ENCODE measurements around the gene OXLD1.
"Not testable (repeated sequence)": the region's sequence is repeated elsewhere in the genome, so short reads cannot be mapped to it uniquely, and the experiment has no call there.

OXLD1 gene

GRCh38 chr17:81682565-81683207, 16.3 kb upstream of the OXLD1 start:
- peak overlapping the region; percentile 89 to 92 for H3K4me3 ChIP-seq (ENCODE audit: low read depth in 1 of 2, low read length in 2 of 2)
- H3K9ac ChIP-seq (ENCODE audit: low read depth in 1 of 2, low read length in 2 of 2), result peak overlapping the region; percentile 83 to 85
- no peaks in the 10 kb centered on the region for H3K9me3 ChIP-seq (ENCODE audit: control insufficient read depth in 1 of 2, low read length in 2 of 2)
- no peak overlapping the region for H3K27ac ChIP-seq (ENCODE audit: low read depth, low read length)
- H3K36me3 ChIP-seq (ENCODE audit: control insufficient read depth in 1 of 2, insufficient read depth in 2 of 2, low read length in 2 of 2), result peaks cover 23 to 26% of the 10 kb centered on the region in 2 donors
- H3K27me3 ChIP-seq (ENCODE audit: control insufficient read depth in 1 of 2, insufficient read depth in 2 of 2, low read length in 2 of 2), result no peaks in the 10 kb centered on the region
- peaks cover 14 to 23% of the 10 kb centered on the region in 2 donors for H3K4me1 ChIP-seq (ENCODE audit: control insufficient read depth in 1 of 2, insufficient read depth in 2 of 2, low read length in 2 of 2)

- Histone ChIP-seq H3K4me3 (ENCODE audit: low read depth in 1 of 2, low read length in 2 of 2) (no peak overlapping the region), H3K9me3 (ENCODE audit: control insufficient read depth in 1 of 2, low read length in 2 of 2) (no peaks in the 10 kb centered on the region), H3K9ac (ENCODE audit: low read depth in 1 of 2, low read length in 2 of 2) (no peak overlapping the region), H3K4me1 (ENCODE audit: control insufficient read depth in 1 of 2, insufficient read depth in 2 of 2, low read length in 2 of 2) (peaks cover 14 to 23% of the 10 kb centered on the region in 2 donors), H3K27me3 (ENCODE audit: control insufficient read depth in 1 of 2, insufficient read depth in 2 of 2, low read length in 2 of 2) (no peaks in the 10 kb centered on the region), H3K36me3 (ENCODE audit: control insufficient read depth in 1 of 2, insufficient read depth in 2 of 2, low read length in 2 of 2) (peaks cover 14 to 16% of the 10 kb centered on the region in 2 donors), H3K27ac (ENCODE audit: low read depth, low read length) (no peak overlapping the region)
Measured at GRCh38 chr17:81681672-81682071, 15.3 kb upstream of the OXLD1 start.

GRCh38 chr17:81680150-81680549, 13.7 kb upstream of the OXLD1 start:
- Histone ChIP-seq H3K9ac (ENCODE audit: low read depth in 1 of 2, low read length in 2 of 2) (no peak overlapping the region), H3K4me1 (ENCODE audit: control insufficient read depth in 1 of 2, insufficient read depth in 2 of 2, low read length in 2 of 2) (peaks cover 8 to 18% of the 10 kb centered on the region in 2 donors), H3K27ac (ENCODE audit: low read depth, low read length) (no peak overlapping the region), H3K36me3 (ENCODE audit: control insufficient read depth in 1 of 2, insufficient read depth in 2 of 2, low read length in 2 of 2) (peaks cover 3 to 4% of the 10 kb centered on the region in 2 donors), H3K9me3 (ENCODE audit: control insufficient read depth in 1 of 2, low read length in 2 of 2) (no peaks in the 10 kb centered on the region), H3K4me3 (ENCODE audit: low read depth in 1 of 2, low read length in 2 of 2) (no peak overlapping the region), H3K27me3 (ENCODE audit: control insufficient read depth in 1 of 2, insufficient read depth in 2 of 2, low read length in 2 of 2) (no peaks in the 10 kb centered on the region)

GRCh38 chr17:81676906-81677305, 10.5 kb upstream of the OXLD1 start:
- Histone ChIP-seq H3K27ac (ENCODE audit: low read depth, low read length) (no peak overlapping the region), H3K4me3 (ENCODE audit: low read depth in 1 of 2, low read length in 2 of 2) (no peak overlapping the region), H3K9ac (ENCODE audit: low read depth in 1 of 2, low read length in 2 of 2) (no peak overlapping the region), H3K9me3 (ENCODE audit: control insufficient read depth in 1 of 2, low read length in 2 of 2) (no peaks in the 10 kb centered on the region), H3K36me3 (ENCODE audit: control insufficient read depth in 1 of 2, insufficient read depth in 2 of 2, low read length in 2 of 2) (peaks cover 6 to 30% of the 10 kb centered on the region in 2 donors), H3K27me3 (ENCODE audit: control insufficient read depth in 1 of 2, insufficient read depth in 2 of 2, low read length in 2 of 2) (no peaks in the 10 kb centered on the region), H3K4me1 (ENCODE audit: control insufficient read depth in 1 of 2, insufficient read depth in 2 of 2, low read length in 2 of 2) (no peaks in the 10 kb centered on the region)

GRCh38 chr17:81675515-81676221, 9.3 kb upstream of the OXLD1 start:
- not testable (repeated sequence) for H3K27ac ChIP-seq (ENCODE audit: low read depth, low read length); H3K4me1 ChIP-seq (ENCODE audit: control insufficient read depth in 1 of 2, insufficient read depth in 2 of 2, low read length in 2 of 2); H3K27me3 ChIP-seq (ENCODE audit: control insufficient read depth in 1 of 2, insufficient read depth in 2 of 2, low read length in 2 of 2); H3K4me3 ChIP-seq (ENCODE audit: low read depth in 1 of 2, low read length in 2 of 2); H3K9ac ChIP-seq (ENCODE audit: low read depth in 1 of 2, low read length in 2 of 2); H3K9me3 ChIP-seq (ENCODE audit: control insufficient read depth in 1 of 2, low read length in 2 of 2)
- peaks cover 15 to 36% of the 10 kb centered on the region in 2 donors for H3K36me3 ChIP-seq (ENCODE audit: control insufficient read depth in 1 of 2, insufficient read depth in 2 of 2, low read length in 2 of 2)

- Histone ChIP-seq H3K9ac (ENCODE audit: low read depth in 1 of 2, low read length in 2 of 2) (no peak overlapping the region), H3K27me3 (ENCODE audit: control insufficient read depth in 1 of 2, insufficient read depth in 2 of 2, low read length in 2 of 2) (no peaks in the 10 kb centered on the region), H3K9me3 (ENCODE audit: control insufficient read depth in 1 of 2, low read length in 2 of 2) (no peaks in the 10 kb centered on the region), H3K4me1 (ENCODE audit: control insufficient read depth in 1 of 2, insufficient read depth in 2 of 2, low read length in 2 of 2) (no peaks in the 10 kb centered on the region), H3K36me3 (ENCODE audit: control insufficient read depth in 1 of 2, insufficient read depth in 2 of 2, low read length in 2 of 2) (peaks cover 12 to 51% of the 10 kb centered on the region in 2 donors), H3K27ac (ENCODE audit: low read depth, low read length) (no peak overlapping the region), H3K4me3 (ENCODE audit: low read depth in 1 of 2, low read length in 2 of 2) (no peak overlapping the region)
Measured at GRCh38 chr17:81673561-81674258, 7.3 kb upstream of the OXLD1 start.

- no peaks in the 10 kb centered on the region for H3K27me3 ChIP-seq (ENCODE audit: control insufficient read depth in 1 of 2, insufficient read depth in 2 of 2, low read length in 2 of 2)
- peaks cover 12 to 55% of the 10 kb centered on the region in 2 donors for H3K36me3 ChIP-seq (ENCODE audit: control insufficient read depth in 1 of 2, insufficient read depth in 2 of 2, low read length in 2 of 2)
- H3K4me1 ChIP-seq (ENCODE audit: control insufficient read depth in 1 of 2, insufficient read depth in 2 of 2, low read length in 2 of 2), result peaks cover 0 to under 1% of the 10 kb centered on the region in 2 donors
- no peaks in the 10 kb centered on the region for H3K9me3 ChIP-seq (ENCODE audit: control insufficient read depth in 1 of 2, low read length in 2 of 2)
- no peak overlapping the region for H3K27ac ChIP-seq (ENCODE audit: low read depth, low read length)
- no peak overlapping the region for H3K9ac ChIP-seq (ENCODE audit: low read depth in 1 of 2, low read length in 2 of 2)
- no peak overlapping the region for H3K4me3 ChIP-seq (ENCODE audit: low read depth in 1 of 2, low read length in 2 of 2)
Measured at GRCh38 chr17:81672954-81673353, 6.5 kb upstream of the OXLD1 start.

- H3K27me3 ChIP-seq (ENCODE audit: control insufficient read depth in 1 of 2, insufficient read depth in 2 of 2, low read length in 2 of 2), result no peaks in the 10 kb centered on the region
- peaks cover 3 to 5% of the 10 kb centered on the region in 2 donors for H3K4me1 ChIP-seq (ENCODE audit: control insufficient read depth in 1 of 2, insufficient read depth in 2 of 2, low read length in 2 of 2)
- peaks cover 12 to 55% of the 10 kb centered on the region in 2 donors for H3K36me3 ChIP-seq (ENCODE audit: control insufficient read depth in 1 of 2, insufficient read depth in 2 of 2, low read length in 2 of 2)
- H3K9ac ChIP-seq (ENCODE audit: low read depth in 1 of 2, low read length in 2 of 2), result no peak overlapping the region
- no peak overlapping the region for H3K4me3 ChIP-seq (ENCODE audit: low read depth in 1 of 2, low read length in 2 of 2)
- H3K27ac ChIP-seq (ENCODE audit: low read depth, low read length), result no peak overlapping the region
- no peaks in the 10 kb centered on the region for H3K9me3 ChIP-seq (ENCODE audit: control insufficient read depth in 1 of 2, low read length in 2 of 2)
Measured at GRCh38 chr17:81672504-81672903, 6.1 kb upstream of the OXLD1 start.

GRCh38 chr17:81667754-81668153, 1.3 kb upstream of the OXLD1 start:
- no peaks in the 10 kb centered on the region for H3K9me3 ChIP-seq (ENCODE audit: control insufficient read depth in 1 of 2, low read length in 2 of 2)
- H3K27ac ChIP-seq (ENCODE audit: low read depth, low read length), result no peak overlapping the region
- no peaks in the 10 kb centered on the region for H3K27me3 ChIP-seq (ENCODE audit: control insufficient read depth in 1 of 2, insufficient read depth in 2 of 2, low read length in 2 of 2)
- H3K4me1 ChIP-seq (ENCODE audit: control insufficient read depth in 1 of 2, insufficient read depth in 2 of 2, low read length in 2 of 2), result peaks cover 14 to 16% of the 10 kb centered on the region in 2 donors
- H3K36me3 ChIP-seq (ENCODE audit: control insufficient read depth in 1 of 2, insufficient read depth in 2 of 2, low read length in 2 of 2), result peaks cover 12 to 48% of the 10 kb centered on the region in 2 donors
- H3K9ac ChIP-seq (ENCODE audit: low read depth in 1 of 2, low read length in 2 of 2), result peak overlapping the region in 1 of 2 donors; percentile 7
- no peak overlapping the region for H3K4me3 ChIP-seq (ENCODE audit: low read depth in 1 of 2, low read length in 2 of 2)

- H3K9ac ChIP-seq (ENCODE audit: low read depth in 1 of 2, low read length in 2 of 2), result peak overlapping the region; percentile 69 to 91
- peaks cover under 1 to 31% of the 10 kb centered on the region in 2 donors for H3K36me3 ChIP-seq (ENCODE audit: control insufficient read depth in 1 of 2, insufficient read depth in 2 of 2, low read length in 2 of 2)
- H3K27me3 ChIP-seq (ENCODE audit: control insufficient read depth in 1 of 2, insufficient read depth in 2 of 2, low read length in 2 of 2), result no peaks in the 10 kb centered on the region
- peak overlapping the region; percentile 72 to 89 for H3K4me3 ChIP-seq (ENCODE audit: low read depth in 1 of 2, low read length in 2 of 2)
- H3K9me3 ChIP-seq (ENCODE audit: control insufficient read depth in 1 of 2, low read length in 2 of 2), result no peaks in the 10 kb centered on the region
- H3K4me1 ChIP-seq (ENCODE audit: control insufficient read depth in 1 of 2, insufficient read depth in 2 of 2, low read length in 2 of 2), result peaks cover 14 to 16% of the 10 kb centered on the region in 2 donors
- H3K27ac ChIP-seq (ENCODE audit: low read depth, low read length), result peak overlapping the region; percentile 64
Measured at GRCh38 chr17:81666092-81666341, 388 bp downstream of the OXLD1 start.
